GM12878 (cell line): ENCODE measurements around the gene SPIB. TPM values are rescaled to one million over a fixed set of nuclear protein-coding genes. Genes with fewer than 3 reads are reported as not detected.

Experiments
- ATAC-seq: fragments of 200-7000 bp; cut with Tn5 transposase; 3 replicates; pipeline ENCODE4 v1.9.1; 2020; ENCODE audit warnings: mild to moderate bottlenecking, moderate library complexity
- BruUV-seq: library from RNA; stranded (reverse); fragments of 400-500 nt; replicated peaks from 2 replicates; lab custom pipeline; 2021; lab: Mats Ljungman, UMichigan
- CTCF ChIA-PET: fragments of 300-600 bp; sonication (Branson Sonifier 250); formaldehyde crosslinking; extraction: SDS; loops from one replicate; lab custom pipeline; 2021; ENCODE audit warnings: inconsistent platforms; lab: Yijun Ruan, JAX
- POLR2A ChIA-PET: fragments of 350-600 bp; formaldehyde crosslinking; extraction: SDS; loops from one replicate; lab custom pipeline; 2021; ENCODE audit warnings: inconsistent platforms; lab: Charles Lee
- RAD21 ChIA-PET: fragments of 300-600 bp; sonication (Branson Sonifier 250); formaldehyde crosslinking; loops from one replicate; lab custom pipeline; 2023; ENCODE audit warnings: antibody characterized with exemption; ENCODE audit not compliant: unreplicated experiment; lab: Charles Lee
- SMC1A ChIA-PET: fragments of 300-600 bp; sonication (Branson Sonifier 250); formaldehyde crosslinking; loops from one replicate; lab custom pipeline; 2023; ENCODE audit not compliant: unreplicated experiment, uncharacterized antibody; lab: Charles Lee
- DNase-seq: peaks from one replicate; pipeline ENCODE4 v3.0.0-alpha.2; 2011; ENCODE audit warnings: low read depth, low spot score
- FAIRE-seq: peaks from 3 replicates; lab custom pipeline; 2011; peaks lifted over from hg19 to GRCh38; lab: Jason Lieb, UNC
- H2AFZ ChIP-seq: 2 replicates; pipeline ENCODE4 v1.6.0; 2011; ENCODE audit warnings: low read depth, low read length, control low read depth; ENCODE audit not compliant: control insufficient read depth
- H3K27ac ChIP-seq: 2 replicates; pipeline ENCODE4 v1.5.1; 2011; ENCODE audit warnings: control low read depth; ENCODE audit not compliant: control insufficient read depth, insufficient read depth
- H3K27me3 ChIP-seq, 2 experiments: replicated peaks in 1 of 2; 2 replicates each; pipeline versions ENCODE4 v1.6.0 to v1.6.1; 2011; ENCODE audit warnings: low read length in 1 of 2; ENCODE audit not compliant: control insufficient read depth in 2 of 2, insufficient read depth in 2 of 2
- H3K36me3 ChIP-seq, 2 experiments: 2 replicates each; pipeline ENCODE4 v1.5.1; 2011; ENCODE audit warnings: low read length in 1 of 2; ENCODE audit not compliant: control insufficient read depth in 2 of 2, insufficient read depth in 2 of 2
- H3K4me1 ChIP-seq: 2 replicates; pipeline ENCODE4 v1.6.1; 2011; ENCODE audit warnings: mild to moderate bottlenecking, low read length, moderate library complexity, mixed read lengths; ENCODE audit not compliant: control insufficient read depth, insufficient read depth
- H3K4me2 ChIP-seq: 2 replicates; pipeline ENCODE4 v1.6.0; 2011; ENCODE audit warnings: control low read depth; ENCODE audit not compliant: control insufficient read depth, insufficient read depth
- H3K4me3 ChIP-seq: fragments of 200-600 bp; sonication (generic); 2 replicates; pipeline ENCODE4 v1.5.1; 2016
- H3K79me2 ChIP-seq: 2 replicates; pipeline ENCODE4 v1.6.0; 2011; ENCODE audit warnings: low read length; ENCODE audit not compliant: control insufficient read depth, insufficient read depth
- H3K9ac ChIP-seq: 2 replicates; pipeline ENCODE4 v1.8.0; 2011; ENCODE audit warnings: low read length, control low read depth, mixed read lengths; ENCODE audit not compliant: control insufficient read depth, insufficient read depth
- H3K9me3 ChIP-seq: replicated peaks from 3 replicates; pipeline ENCODE4 v1.5.1; 2011; ENCODE audit warnings: mild to moderate bottlenecking, low read length; ENCODE audit not compliant: control insufficient read depth, insufficient read depth
- H4K20me1 ChIP-seq: 2 replicates; pipeline ENCODE4 v1.6.0; 2011; ENCODE audit not compliant: control insufficient read depth, insufficient read depth
- CREB1 ChIP-seq: IDR thresholded peaks from 2 replicates; pipeline ENCODE4 v1.6.1; 2012; ENCODE audit warnings: low read depth, mild to moderate bottlenecking, inconsistent platforms
- GABPA ChIP-seq: IDR thresholded peaks from 2 replicates; pipeline ENCODE4 v1.6.1; 2014; ENCODE audit warnings: antibody characterized with exemption, low read depth, mild to moderate bottlenecking, inconsistent platforms
- HCFC1 ChIP-seq: fragments of 150-350 bp; IDR thresholded peaks from 2 replicates; pipeline ENCODE4 v1.6.1; 2014; ENCODE audit warnings: low read length
- IKZF1 ChIP-seq: fragments of 450-650 bp; conservative IDR thresholded peaks from 2 replicates; pipeline ENCODE4 v1.6.1; 2017; ENCODE audit warnings: antibody characterized with exemption, mild to moderate bottlenecking
- IKZF2 ChIP-seq, 2 experiments: fragments of 450-650 bp; IDR thresholded peaks; 2 replicates each; pipeline ENCODE4 v1.6.1; 2017; ENCODE audit warnings: mild to moderate bottlenecking in 2 of 2, moderate library complexity in 2 of 2
- MTA2 ChIP-seq: fragments of 450-650 bp; IDR thresholded peaks from 2 replicates; pipeline ENCODE4 v1.6.1; 2016; ENCODE audit warnings: low read depth, mild to moderate bottlenecking, moderate library complexity
- RAD21 ChIP-seq: IDR thresholded peaks from 2 replicates; pipeline ENCODE4 v1.6.1; 2011; ENCODE audit warnings: mild to moderate bottlenecking, low read depth, low read length, moderate library complexity; ENCODE audit not compliant: insufficient read depth
- RB1 ChIP-seq: fragments of 450-650 bp; formaldehyde crosslinking; IDR thresholded peaks from 2 replicates; pipeline ENCODE4 v1.6.1; 2017; ENCODE audit warnings: mild to moderate bottlenecking, borderline replicate concordance
- SREBF2 ChIP-seq: IDR thresholded peaks from 2 replicates; pipeline ENCODE4 v1.6.1; 2012; ENCODE audit warnings: mild to moderate bottlenecking, low read length
- YY1 ChIP-seq: IDR thresholded peaks from 2 replicates; pipeline ENCODE4 v1.6.1; 2011; ENCODE audit warnings: low read depth, mild to moderate bottlenecking, low read length
- WGBS: methylation state at CpG from one replicate; pipeline ENCODE4 v1.1.6; 2016; ENCODE audit warnings: low lambda C conversion rate; ENCODE audit not compliant: insufficient replicate concordance, insufficient coverage; ENCODE audit errors: missing lambda C conversion rate; 5-methylcytosine and 5-hydroxymethylcytosine counted together
- in situ Hi-C: fragments of 300-500 bp; cut with MboI; formaldehyde crosslinking; loops from 9 replicates; pipeline ENCODE4 v1.14.3; 2018; ENCODE audit warnings: mixed read lengths
- intact Hi-C: fragments of 100-400 bp; cut with micrococcal nuclease; formaldehyde crosslinking; loops from one replicate; pipeline ENCODE4 v1.14.2; 2022; ENCODE audit not compliant: unreplicated experiment
- polyA plus RNA-seq, 11 experiments: library from polyadenylated mRNA; depleted of rRNA in 4 of 11; unstranded in 6 of 11; stranded (reverse) in 5 of 11; fragments of >200 nt; fragmentation: Nextera tagmentation in 4 of 11; fragmentation: Illumina TruSeq in 1 of 11; extraction: Ambion mirVana in 4 of 11; extraction: Trizol in 1 of 11; gene quantifications; 1 replicate in 1 of 11; 2 replicates in 10 of 11; pipeline versions ENCODE4 v1.2.1 to v1.2.3, GENCODE V29; 2011 to 2016; ENCODE audit warnings: inconsistent platforms in 2 of 11, missing spikeins in 2 of 11, low read depth in 1 of 11
- total RNA-seq, 4 experiments: library from RNA; depleted of rRNA in 3 of 4; stranded (reverse); fragments of >200 nt in 3 of 4; fragmentation: Illumina TruSeq in 1 of 4; extraction: Trizol in 1 of 4; gene quantifications; 2 replicates each; pipeline versions ENCODE4 v1.2.1 to v1.2.3, GENCODE V29; 2013 to 2021
- TF ChIP-seq, protein P1 (sequence below): IDR thresholded peaks from 2 replicates; pipeline ENCODE4 v1.6.1; 2012; ENCODE audit warnings: low read length, inconsistent platforms
- TF ChIP-seq, protein P2 (sequence below): fragments of 450-650 bp; IDR thresholded peaks from 2 replicates; pipeline ENCODE4 v1.6.1; 2017; ENCODE audit warnings: low read depth, mild to moderate bottlenecking, moderate library complexity
- TF ChIP-seq, protein P3 (sequence below): fragments of 450-650 bp; IDR thresholded peaks from 2 replicates; pipeline ENCODE4 v1.6.1; 2017; ENCODE audit warnings: mild to moderate bottlenecking, moderate library complexity

SPIB gene
- total and polyA plus RNA-seq, 10 of the 15 experiments (the other 5 are each of a cell fraction or from before 2014, with no cell fraction given) = 3.5 to 123 (median 56.0) TPM

DNA sequence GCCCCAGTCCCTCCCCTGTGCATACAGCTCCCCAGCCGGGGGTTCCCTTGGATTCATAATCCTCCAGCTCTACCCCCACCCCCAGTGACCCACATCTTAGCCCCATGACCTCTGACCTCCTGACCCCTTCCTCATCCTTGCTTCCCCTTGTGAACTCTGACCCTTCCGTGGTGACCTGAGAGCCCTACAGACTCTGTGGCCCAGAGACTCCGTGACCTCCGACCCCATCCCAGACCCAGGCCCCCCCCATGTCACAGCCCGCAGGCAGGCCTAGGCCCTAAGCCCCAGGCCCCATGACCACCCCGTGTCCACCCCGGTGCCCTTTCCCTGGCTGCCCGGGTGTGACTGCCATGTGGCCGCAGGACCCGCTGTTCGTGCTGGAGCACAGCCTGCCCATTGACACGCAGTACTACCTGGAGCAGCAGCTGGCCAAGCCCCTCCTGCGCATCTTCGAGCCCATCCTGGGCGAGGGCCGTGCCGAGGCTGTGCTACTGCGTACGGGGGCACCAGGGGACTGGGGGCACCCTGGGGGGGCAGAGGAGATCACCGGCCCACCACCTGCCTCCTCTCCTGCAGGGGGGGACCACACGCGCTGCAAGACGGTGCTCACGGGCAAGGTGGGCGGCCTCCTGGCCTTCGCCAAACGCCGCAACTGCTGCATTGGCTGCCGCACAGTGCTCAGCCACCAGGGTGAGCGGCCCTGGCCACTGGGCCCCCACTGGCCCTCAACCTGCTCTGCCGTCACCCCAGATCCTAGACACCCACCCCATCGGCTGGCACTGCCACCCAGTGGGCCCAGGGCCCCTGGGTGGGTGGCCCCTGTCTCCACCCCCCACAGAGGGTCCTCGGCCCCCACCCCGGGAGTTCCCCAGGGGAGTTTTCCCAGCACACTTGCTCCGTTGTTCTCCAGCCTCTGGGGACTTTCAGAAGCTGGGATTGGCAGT lies 2.4 kb upstream of the SPIB start:
- ATAC-seq (no peak), FAIRE-seq (no peak), DNase-seq (no peak)
- POLR2A ChIA-PET = interaction anchor here (0.5 to 4.8 kb wide), 11 partner anchors 13 to 1491 kb away, joined by 3 to 26 read pairs (median 6); partner anchors contain the start of gene POLD1
- SMC1A ChIA-PET = interaction anchor here (0.6 to 1.9 kb wide), 6 partner anchors 31 to 74 kb away, joined by 3 to 15 read pairs (median 4); no protein-coding TSS in a partner anchor
- Histone ChIP-seq H2AFZ (peak overlapping the region; percentile 4; the same call in 1 of the 2 replicates), H3K4me3 (no peak overlapping the region), H3K27ac (peak overlapping the region; percentile 95), H3K27me3 (no peaks in the 10 kb centered on the region), H3K4me1 (peaks cover 35% of the 10 kb centered on the region), H3K4me2 (peak overlapping the region; percentile 73), H4K20me1 (no peaks in the 10 kb centered on the region), H3K9me3 (no peaks in the 10 kb centered on the region), H3K79me2 (peaks cover 27% of the 10 kb centered on the region), H3K9ac (no peak overlapping the region), H3K36me3 (peaks cover 0 to 5% of the 10 kb centered on the region in 2 experiments; a peak in 2 of 4 replicates)
- in situ Hi-C loops (no loop called here), intact Hi-C loops (no loop called here)
- RAD21 ChIA-PET = interaction anchor here (0.8 to 1.9 kb wide), 13 partner anchors 12 to 87 kb away, joined by 3 to 18 read pairs (median 3); partner anchors contain the start of gene KCNC3
- CTCF ChIA-PET = interaction anchor here (0.7 to 4.2 kb wide), 12 partner anchors 10 to 69 kb away, joined by 3 to 30 read pairs (median 7); partner anchors contain the start of genes NAPSA and NR1H2
- BruUV-seq = no TSS peak
- WGBS = 49% methylated on average over 24 of the region's 35 CpGs
- TF ChIP-seq HCFC1 = no peak
- no peak for TF ChIP-seq CREB1
- peak; percentile 12; the same call in 1 of the 2 replicates for TF ChIP-seq IKZF1
- TF ChIP-seq, protein P1, sequence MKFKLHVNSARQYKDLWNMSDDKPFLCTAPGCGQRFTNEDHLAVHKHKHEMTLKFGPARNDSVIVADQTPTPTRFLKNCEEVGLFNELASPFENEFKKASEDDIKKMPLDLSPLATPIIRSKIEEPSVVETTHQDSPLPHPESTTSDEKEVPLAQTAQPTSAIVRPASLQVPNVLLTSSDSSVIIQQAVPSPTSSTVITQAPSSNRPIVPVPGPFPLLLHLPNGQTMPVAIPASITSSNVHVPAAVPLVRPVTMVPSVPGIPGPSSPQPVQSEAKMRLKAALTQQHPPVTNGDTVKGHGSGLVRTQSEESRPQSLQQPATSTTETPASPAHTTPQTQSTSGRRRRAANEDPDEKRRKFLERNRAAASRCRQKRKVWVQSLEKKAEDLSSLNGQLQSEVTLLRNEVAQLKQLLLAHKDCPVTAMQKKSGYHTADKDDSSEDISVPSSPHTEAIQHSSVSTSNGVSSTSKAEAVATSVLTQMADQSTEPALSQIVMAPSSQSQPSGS = no peak
- peak; percentile 90 for TF ChIP-seq MTA2
- TF ChIP-seq IKZF2 (IDR thresholded peaks at IDR 0.05) = peak; percentile 14 to 28; a peak in 2 of 4 replicates
- TF ChIP-seq, protein P2, sequence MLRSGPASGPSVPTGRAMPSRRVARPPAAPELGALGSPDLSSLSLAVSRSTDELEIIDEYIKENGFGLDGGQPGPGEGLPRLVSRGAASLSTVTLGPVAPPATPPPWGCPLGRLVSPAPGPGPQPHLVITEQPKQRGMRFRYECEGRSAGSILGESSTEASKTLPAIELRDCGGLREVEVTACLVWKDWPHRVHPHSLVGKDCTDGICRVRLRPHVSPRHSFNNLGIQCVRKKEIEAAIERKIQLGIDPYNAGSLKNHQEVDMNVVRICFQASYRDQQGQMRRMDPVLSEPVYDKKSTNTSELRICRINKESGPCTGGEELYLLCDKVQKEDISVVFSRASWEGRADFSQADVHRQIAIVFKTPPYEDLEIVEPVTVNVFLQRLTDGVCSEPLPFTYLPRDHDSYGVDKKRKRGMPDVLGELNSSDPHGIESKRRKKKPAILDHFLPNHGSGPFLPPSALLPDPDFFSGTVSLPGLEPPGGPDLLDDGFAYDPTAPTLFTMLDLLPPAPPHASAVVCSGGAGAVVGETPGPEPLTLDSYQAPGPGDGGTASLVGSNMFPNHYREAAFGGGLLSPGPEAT = peak; percentile 23; the same call in 1 of the 2 replicates
- TF ChIP-seq GABPA = no peak
- TF ChIP-seq, protein P3, sequence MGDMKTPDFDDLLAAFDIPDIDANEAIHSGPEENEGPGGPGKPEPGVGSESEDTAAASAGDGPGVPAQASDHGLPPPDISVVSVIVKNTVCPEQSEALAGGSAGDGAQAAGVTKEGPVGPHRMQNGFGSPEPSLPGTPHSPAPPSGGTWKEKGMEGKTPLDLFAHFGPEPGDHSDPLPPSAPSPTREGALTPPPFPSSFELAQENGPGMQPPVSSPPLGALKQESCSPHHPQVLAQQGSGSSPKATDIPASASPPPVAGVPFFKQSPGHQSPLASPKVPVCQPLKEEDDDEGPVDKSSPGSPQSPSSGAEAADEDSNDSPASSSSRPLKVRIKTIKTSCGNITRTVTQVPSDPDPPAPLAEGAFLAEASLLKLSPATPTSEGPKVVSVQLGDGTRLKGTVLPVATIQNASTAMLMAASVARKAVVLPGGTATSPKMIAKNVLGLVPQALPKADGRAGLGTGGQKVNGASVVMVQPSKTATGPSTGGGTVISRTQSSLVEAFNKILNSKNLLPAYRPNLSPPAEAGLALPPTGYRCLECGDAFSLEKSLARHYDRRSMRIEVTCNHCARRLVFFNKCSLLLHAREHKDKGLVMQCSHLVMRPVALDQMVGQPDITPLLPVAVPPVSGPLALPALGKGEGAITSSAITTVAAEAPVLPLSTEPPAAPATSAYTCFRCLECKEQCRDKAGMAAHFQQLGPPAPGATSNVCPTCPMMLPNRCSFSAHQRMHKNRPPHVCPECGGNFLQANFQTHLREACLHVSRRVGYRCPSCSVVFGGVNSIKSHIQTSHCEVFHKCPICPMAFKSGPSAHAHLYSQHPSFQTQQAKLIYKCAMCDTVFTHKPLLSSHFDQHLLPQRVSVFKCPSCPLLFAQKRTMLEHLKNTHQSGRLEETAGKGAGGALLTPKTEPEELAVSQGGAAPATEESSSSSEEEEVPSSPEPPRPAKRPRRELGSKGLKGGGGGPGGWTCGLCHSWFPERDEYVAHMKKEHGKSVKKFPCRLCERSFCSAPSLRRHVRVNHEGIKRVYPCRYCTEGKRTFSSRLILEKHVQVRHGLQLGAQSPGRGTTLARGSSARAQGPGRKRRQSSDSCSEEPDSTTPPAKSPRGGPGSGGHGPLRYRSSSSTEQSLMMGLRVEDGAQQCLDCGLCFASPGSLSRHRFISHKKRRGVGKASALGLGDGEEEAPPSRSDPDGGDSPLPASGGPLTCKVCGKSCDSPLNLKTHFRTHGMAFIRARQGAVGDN = peak; percentile 80
- TF ChIP-seq RB1 = no peak
- TF ChIP-seq RAD21 = no peak
- no peak for TF ChIP-seq SREBF2
- 0 out of 2 replicates have a peak, but pooled peaks have one; percentile 6 for TF ChIP-seq YY1
